ENCODE results near the gene AP3D1.
A peak's percentile ranks its signal among the peaks of the same experiment; 100 is the strongest.

The AP3D1 gene

DNA sequence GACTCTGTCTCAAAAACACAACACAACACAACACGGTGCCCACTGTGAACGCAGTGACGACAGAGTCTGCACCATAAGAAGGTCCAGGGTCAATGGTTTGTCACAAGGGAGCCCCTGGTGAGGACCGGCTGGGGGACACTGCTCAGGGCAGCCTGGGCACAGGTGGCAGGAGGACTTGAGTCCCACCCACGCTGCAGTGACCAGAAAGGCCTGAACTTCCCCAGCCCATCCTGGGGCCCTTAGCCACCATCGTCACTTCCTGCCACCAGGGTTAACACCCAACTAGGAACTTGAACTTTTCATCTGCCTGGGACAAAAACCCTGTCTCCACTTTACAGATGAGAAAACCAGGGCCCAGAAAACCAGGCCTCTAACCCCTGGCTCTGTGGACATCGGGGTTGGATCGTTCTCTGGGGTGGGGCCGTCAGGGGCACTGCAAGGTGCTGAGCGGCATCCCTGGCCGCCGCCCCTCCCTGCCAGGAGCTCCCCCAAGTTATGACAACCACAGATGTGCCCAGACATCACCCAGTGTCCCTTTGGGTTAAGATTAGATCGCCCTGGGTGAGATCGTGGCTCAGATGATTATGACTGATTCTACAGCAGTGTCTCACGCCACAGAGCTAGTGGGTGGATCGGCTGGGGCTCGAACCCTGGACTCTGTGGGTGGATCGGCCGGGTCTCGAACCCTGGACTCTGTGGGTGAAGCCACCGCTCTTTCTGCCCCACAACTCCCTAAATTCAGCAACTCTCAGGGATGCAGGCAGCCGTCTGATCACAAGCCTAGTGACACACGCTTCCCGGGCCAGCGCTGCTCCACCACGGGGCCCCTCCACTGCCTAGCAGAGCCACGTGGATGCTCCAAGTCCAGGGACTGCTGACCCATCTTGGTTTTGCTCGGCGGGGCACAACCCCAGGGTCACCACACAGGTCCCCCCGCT lies 69.2 kb downstream of the AP3D1 start:
- no peak for DNase-seq

DNA sequence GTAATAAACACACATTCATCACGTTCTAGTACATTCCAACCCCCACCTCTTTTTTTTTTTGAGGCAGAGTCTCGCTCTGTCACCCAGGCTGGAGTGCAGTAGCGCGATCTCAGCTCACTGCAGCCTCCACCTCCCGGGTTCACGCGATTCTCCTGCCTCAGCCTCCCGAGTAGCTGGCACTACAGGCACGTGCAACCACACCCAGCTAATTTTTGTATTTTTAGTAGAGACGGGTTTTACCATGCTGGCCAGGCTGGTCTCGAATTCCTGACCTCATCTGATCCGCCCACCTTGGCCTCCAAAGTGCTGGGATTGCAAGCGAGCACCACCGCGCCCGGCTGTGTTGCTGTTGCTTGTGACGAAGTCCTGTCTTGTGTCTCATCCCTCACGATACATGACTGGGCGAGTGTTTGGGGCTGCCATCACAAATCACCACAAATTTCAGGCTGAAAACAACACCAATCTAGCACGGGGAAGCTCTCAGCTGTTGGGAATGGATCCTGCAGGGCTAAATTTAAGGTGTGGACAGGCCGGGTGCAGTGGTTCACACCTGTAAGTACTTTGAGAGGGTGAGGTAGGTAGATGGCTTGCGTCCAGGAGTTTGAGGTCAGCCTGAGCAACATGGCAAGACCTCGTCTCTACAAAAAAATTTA lies 70.9 kb downstream of the AP3D1 start:
- DNase-seq: no peak

DNA sequence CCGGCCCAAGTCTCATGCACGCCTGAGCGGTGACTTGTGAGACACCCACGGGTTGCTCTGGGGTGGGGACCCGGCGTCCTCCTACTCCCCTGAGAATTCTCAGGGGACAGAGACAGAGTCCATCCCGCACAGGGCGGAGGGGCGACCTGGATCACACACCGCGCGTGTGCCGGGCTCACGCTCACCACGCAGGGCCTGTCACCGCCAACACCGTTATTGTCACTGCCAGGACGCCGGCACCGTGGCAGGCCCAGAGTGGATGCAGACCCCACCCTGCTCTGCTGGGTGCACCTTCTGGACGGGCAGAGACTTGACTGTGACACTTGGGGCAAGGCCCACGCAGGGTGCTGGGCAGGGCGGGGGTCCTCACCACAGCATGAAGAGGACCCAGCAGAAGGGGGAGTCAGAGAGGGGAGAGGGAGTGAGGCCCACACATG lies 71.5 kb downstream of the AP3D1 start:
- no peak for DNase-seq

DNA sequence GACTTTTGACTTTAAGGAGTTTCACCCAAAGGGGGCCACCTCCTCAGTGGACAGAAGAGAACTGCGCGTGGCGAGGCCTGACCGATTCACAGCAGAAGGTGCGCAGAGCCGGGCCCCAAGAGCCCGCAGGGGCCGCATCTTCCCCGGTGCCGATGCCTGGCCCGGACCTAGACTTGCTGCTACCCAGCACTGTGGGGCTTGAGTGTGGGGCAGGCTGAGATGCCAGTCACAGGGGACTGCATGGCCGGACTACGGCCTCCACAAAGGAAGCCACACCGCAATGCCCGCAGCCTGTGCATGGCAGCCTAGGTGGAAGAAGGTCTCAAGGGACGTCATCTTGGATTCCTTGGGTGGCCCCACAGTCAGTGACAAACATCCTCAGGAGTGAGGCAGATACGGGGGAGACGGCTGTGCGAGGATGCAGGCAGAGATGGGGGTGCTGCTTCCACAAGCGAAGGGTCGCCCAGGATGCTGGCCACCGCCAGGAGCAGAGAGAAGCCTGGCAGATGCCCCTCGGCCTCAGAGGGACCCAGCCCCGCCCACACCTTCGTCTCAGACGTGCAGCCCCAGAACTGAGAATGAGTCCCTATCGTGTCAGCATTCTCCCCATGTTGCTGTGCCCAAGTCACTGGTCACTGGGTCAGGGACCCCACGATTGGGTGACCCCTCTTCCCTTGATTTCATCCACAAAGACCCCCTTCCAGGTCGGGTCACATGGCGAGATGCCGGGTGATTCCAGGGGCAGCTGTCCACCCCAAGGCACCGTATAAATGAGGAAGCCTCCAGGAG lies 72.1 kb downstream of the AP3D1 start:
- DNase-seq: no peak

DNA sequence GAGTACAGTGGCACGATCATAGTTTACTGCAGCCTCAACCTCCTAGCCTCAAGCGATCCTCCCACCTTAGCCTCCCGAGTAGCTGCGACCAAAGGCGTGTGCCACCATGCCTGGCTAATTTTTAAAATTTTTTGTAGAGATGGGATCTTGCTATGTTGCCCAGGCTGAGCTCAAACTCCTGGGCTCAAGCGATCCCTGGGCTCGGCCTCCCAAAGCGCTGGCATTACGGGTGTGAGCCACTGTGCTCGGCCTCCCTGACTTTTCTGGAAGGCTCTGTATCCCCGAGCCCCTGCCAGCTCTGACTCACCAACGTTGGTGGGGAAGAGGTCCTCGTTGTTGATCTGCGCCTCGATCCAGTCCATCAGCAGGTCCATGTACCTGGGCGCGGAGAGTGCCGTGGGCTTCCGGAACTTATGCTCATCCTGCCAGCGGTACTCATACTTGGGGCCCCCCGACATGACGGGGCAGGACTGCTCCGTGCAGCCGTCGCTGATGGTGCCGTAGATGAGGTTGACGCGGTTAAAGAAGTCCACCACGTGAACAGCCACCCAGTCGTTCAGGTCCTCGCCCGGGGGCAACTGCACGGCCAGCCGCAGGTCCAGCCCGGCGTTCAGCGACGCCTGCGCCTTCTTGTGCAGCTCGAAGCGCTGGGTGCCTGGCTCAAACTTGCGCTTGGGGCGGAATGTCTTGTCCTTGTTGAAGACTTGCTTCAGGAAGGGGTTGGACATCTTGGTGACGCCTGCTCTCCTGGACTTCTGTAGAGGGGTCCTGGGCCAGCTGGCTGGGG lies 73.3 kb downstream of the AP3D1 start:
- no peak for DNase-seq

DNA sequence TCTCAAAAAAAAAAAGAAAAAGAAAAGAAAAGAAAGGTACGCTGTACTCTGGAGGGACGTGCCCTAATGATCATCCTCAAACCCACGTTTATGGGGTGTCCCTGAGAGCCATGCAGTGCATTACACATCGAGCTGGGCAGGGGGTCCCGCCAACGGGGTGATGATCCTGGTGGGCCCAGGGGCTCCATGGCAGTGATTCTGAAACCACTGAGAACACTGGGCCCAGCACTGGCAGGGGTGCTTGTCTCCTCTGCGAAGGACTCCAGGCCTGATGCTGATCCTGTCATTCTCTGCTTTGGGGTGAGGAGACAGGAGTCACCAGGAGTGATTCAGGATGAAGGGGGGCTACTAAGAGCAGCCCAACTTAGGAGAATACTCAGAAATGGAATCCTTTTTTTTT lies 74.0 kb downstream of the AP3D1 start:
- DNase-seq: no peak

DNA sequence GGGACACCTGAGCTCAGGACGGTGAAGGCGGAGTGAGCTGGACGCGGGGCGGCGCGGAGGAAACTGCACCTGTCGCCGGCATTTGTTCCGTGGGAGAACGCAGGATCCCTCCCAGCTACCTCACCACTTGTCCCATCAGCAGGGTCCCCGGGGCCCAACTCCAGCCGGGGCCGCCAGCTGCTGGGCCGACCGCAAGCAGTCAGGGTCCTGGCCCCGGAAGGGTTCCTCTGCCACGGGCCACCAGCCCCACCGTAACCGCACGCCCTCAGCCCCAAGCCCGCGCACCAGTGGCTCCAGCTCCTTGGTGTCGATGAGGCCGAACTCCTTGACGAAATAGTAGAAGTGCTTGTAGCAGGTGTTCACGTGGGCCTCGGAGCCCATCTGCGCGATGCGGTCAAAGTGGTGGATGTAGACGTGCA lies 74.8 kb downstream of the AP3D1 start:
- no peak for DNase-seq

DNA sequence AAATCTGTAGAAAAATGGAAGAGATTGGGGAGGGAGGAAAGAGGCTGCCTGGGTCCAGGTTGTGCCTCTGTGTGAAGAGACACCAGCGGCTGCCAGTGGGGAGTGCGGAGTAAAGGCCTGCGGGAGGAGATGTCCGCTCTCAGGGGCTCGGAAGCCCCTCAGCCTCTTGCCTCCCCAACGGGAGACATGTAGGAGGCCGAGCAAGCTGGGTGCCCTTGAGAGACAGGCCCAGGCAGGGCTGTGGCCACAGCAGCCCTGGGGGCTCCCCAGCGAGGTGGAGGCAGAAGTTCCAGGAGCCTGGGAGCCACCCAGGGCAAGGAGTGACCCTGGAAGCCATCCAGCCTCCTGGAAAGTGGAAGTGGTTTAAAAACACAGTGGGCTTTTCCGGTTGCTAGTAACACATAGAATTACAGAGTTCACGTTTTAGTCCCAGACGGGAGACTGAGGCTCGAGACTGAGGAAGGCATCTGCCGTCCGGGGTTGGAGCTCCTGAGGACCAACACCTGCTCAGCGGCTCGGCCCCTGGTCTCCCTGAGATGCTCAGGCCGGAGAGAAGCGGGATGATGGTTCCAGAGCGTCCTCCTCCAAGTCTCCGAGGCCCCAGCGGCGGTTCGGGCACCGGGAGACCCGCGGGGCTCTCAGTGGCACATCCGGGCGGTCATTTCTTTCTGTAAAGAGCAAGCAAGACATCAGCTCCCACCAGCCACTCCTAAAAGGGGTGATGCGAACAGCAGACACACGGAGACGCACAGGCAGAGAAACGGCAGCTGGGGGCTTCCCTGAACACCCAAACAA lies 78.4 kb downstream of the AP3D1 start:
- no peak for DNase-seq

DNA sequence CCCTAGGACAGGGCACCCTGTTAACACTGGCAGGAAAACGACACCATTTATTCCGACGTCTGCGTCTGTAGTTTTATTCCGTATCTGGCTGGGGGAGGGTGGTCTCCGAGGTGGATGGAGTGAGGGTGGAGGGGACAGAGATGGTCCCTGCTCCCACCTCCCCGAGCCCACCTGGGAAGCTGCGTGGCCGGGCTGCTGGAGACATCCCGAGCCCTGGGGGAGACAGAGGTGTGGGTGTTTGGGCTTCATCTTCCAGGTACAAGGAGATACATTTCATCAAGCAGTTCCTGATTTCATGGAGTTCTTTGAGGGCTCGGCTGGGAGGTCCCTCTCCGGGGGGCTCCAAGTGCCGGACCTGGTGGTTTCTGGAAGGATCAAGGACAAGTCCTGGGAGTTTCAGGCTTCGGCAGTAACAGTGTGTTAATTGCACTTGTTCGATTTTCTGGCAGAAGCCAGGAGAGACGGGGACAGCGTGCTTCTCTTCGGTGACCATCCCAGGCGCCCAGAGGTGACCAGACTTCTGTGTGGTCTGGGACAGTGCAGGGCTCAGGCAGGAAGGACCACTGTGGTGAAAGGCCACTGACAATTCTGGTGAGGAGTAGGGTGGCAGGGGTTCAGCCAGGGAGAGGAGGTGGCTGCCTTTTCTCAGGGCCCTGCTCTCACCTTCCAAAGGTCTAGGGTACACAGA lies 80.2 kb downstream of the AP3D1 start:
- no peak for DNase-seq

DNA sequence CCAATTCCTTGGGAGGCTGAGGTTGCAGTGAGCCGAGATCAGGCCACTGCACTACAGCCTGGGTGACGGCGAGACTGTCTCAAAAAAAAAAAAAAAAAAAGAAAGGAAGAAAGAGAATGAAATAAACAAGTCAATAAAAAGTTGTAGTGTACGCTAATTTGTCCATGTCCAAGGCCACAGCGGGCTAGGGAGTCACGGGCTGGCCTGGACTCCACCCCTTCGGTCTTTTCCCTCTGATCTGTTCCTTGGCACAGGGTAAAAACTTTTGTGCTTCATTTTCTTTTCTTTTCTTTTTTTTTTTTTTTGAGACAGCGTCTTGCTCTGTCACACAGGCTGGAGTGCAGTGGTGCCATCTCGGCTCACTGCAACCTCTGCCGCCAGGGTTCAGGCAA lies 80.9 kb downstream of the AP3D1 start:
- DNase-seq: no peak

DNA sequence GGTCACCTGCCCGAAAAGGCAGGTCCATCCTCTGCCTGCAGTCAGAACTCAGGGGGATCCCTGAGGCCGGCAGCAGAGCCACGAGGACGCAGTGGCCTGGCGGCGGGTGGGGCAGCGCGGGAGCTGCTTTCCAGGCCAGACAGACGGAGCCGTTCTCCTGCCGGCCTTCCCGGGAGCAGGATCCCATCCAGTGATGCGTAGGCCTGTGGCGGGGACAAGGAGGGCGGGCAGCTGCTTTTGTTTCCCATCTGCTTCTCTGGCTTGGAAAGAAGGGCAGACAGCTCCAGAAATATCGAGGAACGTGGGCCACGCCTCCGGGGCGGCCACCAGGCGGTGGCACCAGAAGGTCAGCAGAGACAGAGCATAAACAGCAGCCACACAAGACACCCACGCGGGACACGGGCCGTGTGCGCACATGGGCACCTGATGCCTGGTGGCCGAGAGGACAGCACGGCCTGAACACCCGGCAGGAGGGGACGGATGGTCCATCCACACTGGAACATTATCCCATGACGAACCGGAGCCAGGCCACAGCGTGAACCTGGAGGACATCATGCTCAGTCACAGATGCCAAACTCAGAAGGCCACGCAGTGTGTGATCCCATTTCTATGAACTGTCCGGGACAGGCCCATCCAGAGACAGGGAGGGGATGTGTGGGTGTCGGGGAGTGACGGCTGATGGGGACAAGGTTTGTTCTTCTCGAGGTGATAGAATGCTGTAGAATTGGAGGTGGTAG lies 86.4 kb downstream of the AP3D1 start:
- no peak for DNase-seq

DNA sequence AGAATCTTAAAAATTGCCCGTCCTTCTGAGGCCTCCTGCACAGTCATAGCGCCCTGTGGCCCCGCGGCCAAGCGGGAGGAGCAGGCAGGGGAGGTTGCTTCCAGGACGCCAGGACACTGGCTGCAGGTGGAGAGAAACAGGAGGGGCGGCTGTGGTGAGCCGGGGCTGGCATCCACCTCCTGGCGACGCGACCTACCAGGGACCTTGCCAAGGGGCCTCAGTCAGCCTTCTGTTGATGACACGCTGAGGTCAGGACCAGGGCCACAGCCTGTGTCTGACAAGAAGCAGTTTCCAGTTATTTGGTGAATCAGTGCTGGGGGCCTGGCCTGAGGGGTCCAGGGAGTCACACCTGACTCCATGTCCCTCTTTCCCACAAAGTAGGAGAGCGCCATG lies 87.0 kb downstream of the AP3D1 start:
- no peak for DNase-seq

DNA sequence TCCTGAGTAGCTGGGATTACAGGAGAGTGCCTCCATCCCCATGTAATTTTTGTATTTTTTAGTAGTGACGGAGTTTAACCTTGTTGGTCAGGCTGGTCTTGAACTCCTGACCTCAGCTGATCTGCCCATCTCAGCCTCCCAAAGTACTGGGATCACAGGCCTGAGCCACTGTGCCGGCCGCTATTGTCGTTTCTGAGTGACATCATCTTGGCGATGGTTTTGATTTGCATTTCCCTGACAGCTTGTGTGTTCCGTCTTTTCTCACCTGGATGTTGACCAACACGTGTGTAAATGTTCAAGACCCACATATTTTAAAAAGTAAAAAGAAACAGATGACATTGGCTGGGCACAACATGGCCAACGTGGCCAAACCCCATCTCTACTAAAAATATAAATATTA lies 87.5 kb downstream of the AP3D1 start:
- no peak for DNase-seq

DNA sequence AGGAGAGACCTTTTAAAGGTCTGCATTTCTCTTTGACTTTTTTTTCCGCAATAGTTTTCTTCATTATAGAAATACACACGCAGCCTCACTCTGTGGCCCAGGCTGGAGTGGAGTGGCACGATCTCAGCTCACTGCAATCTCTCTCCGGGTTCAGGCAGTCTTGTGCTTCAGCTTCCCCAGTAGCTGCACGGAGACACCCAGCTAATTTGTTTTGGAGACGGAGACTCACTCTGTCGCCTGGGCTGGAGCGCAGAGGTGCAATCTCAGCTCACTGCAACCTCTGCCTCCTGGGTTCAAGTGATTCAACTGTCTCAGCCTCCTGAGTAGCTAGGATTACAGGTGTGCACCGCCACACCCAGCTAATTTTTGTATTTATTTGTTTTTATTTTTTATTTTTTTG lies 88.6 kb downstream of the AP3D1 start:
- DNase-seq: no peak

DNA sequence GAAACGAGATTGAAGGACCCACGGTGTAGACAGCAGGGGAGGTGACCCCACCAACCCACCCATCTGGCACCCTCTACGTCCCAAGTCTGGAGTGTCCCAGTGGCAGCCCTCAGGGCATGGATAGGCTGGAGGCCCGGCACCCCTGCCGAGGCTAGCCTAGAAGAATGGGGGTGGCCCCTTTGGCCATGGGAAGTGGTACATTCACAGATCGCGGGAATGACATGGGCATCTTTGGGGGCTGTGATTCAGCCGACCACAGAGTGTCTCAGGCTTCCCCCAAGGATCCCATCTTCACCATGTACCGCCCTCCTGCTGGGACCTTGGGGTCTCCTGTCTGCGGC lies 89.0 kb downstream of the AP3D1 start:
- DNase-seq: no peak

DNA sequence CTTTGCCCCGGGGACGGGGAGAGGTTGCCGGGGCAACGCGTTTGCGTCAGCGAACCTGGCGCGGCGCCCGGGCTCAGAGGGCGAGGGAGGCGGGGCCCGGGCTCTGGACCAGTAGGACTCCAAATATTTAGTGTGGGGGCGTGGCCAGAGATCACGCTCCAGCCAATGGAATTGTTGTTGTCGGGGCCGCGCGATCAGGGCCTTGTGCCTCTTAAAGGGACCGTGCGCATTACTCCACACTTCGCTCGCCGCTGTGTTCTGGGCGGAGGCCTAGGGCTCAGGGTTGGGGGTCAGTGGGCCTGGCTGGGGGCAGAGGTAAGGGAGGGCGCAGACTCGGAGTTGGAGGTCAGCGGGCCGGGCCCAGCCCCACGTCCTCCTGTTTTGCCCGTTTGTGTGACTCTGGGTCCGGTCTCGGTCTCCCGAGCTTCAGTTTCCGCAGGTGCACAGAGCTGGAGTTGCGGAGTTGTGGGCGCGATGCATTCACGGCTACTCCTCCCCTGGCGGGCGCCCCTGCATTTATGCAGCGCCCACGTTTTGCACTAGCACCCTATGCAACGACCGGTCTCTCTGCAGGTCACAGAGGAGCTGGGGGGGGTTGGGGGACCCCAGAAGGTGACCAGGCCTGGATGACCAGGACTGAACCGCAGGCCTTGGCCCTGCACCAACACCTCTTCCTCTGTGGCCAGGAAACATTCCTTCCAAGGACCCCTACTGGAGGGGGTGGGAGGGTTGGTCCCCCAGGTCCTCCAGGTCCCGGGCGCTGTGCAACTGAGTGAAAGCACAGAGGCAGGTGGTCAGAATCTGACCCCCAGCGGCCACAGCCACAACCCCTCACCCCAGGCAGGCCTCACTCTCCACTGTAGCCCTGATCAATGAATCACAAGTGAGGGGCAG lies 89.6 kb downstream of the AP3D1 start:
- DNase-seq: peak; percentile 95

DNA sequence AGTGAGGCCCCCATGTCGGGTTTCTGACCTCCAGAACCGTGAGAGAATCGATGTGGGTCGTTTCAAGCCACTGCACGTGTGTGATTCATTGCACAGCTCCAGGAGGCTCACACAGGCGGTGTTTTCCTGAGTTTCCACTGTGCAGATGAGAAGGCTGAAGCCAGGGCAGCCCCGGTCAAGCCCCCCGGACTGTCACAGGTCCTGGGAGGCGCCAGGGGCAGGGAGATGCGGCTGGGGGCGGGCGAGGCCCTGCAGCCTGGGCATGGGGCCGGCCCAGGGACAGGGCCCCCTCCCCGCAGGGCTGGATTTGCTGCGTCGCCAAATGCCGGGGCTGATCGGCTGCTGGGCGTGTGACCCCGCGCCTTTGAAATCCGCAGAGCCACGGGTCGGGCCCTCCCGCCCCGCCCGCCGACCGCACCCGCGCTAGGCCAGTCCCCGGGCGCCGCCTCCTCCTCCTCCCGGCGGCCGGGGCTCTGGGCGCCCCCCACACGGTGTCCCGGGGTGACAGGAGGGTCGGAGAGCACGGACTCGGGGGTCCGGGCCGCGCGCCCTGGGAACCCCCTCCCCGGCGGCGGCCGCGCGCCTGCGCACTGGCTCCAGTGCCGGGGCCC lies 90.4 kb downstream of the AP3D1 start:
- DNase-seq: no peak

DNA sequence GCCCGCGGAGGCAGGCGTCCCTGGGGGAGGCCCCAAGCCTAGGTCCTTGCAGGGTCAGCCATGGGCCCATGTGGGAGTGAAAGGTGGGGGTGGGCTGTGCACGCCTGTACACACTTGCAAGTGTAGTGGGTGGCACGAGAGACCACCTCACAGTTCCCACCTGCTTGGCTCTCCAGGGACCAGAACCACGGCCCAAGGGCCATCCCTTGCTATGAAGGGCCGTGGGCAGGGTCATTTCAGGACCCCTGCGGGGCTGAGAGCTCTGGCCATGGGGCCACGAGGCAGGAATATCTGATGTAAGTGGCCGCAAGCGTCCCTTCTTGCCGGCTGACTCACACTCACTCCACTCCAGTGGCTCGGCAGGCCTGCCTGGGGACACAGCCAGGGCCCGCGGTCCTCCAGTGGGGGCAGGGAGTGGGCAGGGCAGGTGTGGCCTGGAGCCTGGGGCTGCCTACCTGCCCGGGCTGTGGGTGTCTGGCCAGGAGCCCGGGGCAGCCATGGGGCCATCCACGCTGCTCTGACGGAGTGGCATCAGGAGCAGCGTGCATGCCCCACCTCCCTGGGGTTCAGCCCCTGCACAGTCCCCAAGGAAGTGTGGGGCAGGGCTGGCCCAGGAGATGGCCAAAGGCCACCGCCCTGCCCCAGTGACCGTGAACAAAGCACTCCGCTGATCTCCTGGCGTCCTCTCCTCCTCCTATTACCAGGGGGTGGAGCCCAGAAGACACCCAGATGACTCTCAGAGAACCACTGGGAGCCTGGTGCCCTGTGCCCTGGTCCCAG lies 91.8 kb downstream of the AP3D1 start:
- DNase-seq: no peak

Measured in NCI-H2107 (cell line).